Measurements from ENCODE around the gene PITPNM2.
A peak's percentile ranks its signal among the peaks of the same experiment; 100 is the strongest.

PITPNM2 gene

DNA sequence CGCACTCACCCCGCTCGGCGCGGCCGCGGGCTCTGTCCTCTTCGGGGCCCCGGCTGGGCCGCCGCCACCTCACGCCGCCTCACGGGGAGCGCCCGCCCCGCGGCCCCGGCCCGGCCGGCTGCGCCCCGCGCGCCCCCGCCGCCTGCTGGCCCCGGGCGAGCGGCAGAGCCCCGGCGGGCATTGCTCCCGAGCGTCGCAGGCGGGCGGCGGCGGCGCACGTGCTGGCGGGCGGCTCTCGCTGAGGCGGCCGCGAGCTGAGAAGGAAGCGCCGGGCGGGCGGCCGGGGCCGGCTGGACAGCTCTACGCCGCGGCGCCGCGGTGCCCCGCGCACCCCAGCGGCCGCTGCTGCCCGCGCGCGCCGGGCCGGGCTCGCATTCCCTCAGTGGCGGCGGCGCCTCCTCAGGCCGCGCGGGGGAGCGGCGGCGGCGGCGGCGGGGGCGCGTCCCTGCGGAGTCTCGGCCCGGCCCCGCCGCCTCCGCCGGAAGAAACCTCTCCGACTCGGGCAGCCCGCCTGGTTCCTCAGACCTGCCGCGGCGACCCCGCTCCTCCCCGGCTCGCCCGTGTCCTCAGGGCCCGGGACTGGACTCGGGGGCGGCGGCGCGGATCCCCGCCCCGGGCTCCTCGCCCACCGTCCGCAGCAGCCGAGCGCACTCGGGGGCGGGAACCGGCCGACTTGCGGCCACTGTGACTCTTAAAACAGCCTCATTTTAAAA, at the start of gene PITPNM2:
Gene PITPNM2 (minus strand): TSS at position 347 of the 713 bp plus-strand sequence. CDS start 116,500 bp downstream, outside the sequence.
- no peak for DNase-seq (ENCODE audit: low read depth, low spot score)

DNA sequence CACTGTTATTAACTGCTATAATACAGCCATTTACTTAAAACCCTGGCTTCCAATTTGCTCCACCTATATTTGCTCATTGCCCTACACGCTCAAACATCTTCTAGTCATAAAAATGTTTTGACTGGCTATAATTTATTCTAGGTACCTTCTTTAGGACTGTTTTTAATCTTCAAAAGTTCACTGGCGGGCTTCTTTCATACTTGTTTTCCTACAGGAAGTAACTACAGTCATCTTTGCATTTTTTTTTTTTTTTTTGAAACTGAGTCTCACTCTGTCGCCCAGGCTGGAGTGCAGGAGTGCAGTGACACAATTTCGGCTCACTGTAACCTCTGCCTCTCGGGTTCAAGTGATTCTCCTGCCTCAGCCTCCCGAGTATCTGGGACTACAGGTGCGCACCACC, 49.5 kb upstream of the PITPNM2 start:
- no peak for DNase-seq (ENCODE audit: low read depth, low spot score)

DNA sequence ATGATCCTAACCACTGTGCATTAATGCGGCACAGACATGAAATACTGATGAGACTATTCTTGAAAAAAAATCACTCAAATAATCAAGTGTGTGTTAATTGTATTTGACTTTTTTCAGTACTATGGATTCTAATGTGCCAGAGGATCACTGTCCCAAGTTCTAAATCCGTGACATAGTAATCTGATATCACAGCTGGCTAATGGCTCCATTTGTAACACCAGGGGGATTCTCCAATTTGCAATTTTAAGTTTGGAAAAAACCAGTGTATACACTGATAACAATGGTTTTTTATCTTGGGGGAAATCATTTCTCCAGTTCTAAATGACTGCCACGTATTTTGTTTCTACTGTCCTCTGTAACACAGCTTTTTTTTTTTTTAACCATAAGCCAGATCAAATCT, 49.0 kb upstream of the PITPNM2 start:
- no peak for DNase-seq (ENCODE audit: low read depth, low spot score)

DNA sequence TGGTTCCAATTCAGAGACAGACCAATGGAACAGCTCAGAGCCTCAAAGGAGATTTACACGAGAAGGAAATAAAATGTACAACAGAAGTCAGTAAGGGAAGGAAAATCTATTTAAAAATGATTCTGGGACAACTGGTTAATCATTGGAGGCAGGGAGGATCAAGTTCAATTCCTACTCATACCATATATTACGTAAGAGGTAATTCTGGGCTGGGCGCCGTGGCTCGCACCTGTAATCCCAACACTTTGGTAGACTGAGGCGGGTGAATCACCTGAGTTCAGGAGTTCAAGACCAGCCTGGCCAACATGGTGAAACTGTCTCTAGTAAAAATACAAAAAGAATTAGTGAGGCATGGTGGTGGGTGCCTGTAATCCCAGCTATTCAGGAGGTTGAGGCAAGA, 36.7 kb upstream of the PITPNM2 start:
- DNase-seq (ENCODE audit: low read depth, low spot score) = no peak

DNA sequence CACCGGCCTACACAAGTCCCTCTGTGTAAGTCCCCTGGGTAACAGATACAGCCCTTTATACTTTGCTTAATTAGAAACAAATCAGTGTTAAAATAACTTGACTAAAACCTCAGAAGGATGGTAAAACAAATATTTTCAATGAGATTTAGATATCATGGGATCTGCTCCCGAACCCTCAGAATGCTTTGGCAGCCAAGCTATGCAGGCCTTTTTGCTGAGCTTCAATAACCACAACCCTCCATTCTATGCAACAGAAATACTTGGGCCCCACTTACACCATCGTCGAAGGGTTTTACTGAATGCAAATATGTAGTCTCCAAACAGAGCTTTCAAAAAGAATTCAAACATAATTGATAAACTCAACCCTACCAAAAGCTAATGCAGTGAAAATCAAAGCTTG, 29.3 kb upstream of the PITPNM2 start:
- DNase-seq (ENCODE audit: low read depth, low spot score) = no peak

DNA sequence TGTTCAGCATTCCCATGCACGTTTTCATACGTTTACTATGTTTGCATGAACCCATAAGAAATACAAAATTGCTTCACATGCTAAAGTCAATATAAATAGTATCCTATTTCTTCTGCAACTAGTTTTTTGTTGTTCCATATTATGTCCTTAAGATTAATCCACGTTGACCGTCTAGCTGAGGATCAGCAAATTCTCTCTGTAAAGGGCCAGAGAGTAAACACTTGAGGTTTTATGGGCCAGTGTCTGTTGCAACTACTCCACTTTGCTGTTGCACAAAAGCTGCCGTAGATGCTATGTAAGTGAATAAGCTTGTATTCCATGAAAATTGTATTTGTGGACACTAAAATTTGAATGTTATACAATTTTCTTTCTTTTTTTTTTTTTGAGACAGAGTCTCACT, 21.1 kb upstream of the PITPNM2 start:
- DNase-seq (ENCODE audit: low read depth, low spot score) = no peak

DNA sequence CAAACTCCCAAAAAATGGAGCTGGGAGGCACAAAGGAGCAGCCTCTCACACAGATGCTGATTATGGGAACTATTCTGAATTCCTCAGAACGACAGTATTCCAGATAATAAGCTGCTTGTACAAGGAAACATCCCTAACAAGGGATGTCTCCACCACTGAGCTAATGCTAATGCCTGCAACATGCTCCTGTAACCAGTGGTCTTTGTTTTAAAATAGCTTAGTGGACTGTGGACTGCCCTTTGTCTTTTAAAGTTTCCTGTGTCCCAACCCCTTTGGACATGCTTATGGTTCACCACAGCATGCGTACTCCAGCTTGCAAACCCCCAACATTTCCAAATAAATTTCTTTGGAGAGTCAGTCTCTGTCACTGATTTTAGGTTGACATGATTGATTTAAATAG, 16.4 kb upstream of the PITPNM2 start:
- no peak for DNase-seq (ENCODE audit: low read depth, low spot score)

DNA sequence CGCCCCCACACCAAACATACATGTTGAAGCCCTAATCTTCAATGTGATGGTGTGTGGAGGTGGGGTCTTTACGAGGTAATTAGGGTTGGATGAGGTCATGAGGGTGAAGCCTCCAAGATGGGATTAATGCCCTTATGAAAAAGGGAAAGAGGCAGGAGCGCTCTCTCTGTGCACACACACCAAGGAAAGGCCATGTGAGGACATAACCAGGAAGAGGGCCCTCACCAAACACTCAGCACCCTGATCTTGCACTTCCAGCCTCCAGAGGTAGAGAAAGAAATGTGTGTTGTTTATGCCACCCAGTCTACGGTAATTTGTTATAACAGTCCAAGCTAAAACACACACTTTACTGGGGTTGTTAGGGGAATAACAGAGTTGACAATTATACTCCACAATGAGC, 14.6 kb upstream of the PITPNM2 start:
- DNase-seq (ENCODE audit: low read depth, low spot score) = no peak

DNA sequence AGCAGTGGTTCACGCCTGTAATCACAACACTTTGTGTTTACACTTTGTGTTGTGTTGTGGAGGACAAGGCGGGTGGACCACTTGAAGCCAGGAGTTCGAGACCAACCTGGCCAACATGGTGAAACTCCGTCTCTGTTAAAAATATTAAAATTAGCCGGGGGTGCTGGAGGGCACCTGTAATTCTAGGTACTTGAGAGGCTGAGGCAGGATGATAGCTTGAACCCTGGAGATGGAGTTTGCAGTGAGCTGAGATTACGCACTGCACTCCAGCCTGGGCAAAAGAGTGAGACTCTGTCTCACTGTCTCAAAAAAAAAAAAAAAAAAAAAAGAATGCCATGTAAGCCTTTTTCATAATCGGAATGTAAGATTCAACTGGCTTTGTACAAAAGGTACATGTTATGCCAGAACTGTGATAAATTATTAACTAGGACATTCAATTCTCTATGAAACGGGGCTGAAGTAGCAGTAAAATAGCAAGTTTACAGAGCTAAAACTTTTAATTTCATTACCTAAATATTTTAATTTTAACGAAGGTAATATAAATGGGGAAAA, 13.9 kb upstream of the PITPNM2 start:
- DNase-seq (ENCODE audit: low read depth, low spot score) = no peak

DNA sequence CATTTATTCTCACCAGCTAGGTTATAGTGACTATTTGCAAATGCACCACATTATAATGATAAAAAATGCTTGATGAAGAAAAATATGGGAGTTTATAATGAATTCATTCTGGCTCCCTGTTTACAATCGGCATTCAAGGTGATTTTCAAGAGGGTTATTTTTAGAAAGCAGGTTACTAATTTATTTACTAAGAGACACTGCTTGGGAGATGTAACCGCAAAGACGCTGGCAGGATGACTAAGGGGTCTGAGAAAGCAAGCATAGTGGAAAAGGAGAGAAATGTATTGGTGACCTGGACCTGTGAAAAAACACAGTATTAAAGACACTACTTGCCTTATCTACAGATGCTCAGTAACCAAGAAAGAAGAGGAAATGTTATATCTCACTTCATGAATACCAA, 13.3 kb upstream of the PITPNM2 start:
- no peak for DNase-seq (ENCODE audit: low read depth, low spot score)

DNA sequence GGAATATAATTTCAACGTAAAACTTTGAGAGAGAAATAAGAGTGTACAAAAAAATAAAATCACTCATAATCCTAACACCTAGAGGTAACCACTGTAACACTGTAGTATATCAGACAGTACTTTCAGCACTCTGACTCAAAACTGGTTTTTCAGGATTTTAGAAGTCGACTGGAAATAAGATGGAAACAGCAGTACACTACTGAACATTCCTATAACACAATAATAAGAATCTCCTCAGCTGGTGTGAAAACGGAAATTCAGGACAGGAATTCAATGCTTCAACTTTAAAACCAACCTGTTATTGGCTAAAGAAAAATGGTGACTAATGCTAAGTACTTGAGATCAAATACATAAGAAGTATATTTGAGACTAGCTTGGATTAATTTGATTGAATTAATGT, 12.3 kb upstream of the PITPNM2 start:
- DNase-seq (ENCODE audit: low read depth, low spot score) = no peak

DNA sequence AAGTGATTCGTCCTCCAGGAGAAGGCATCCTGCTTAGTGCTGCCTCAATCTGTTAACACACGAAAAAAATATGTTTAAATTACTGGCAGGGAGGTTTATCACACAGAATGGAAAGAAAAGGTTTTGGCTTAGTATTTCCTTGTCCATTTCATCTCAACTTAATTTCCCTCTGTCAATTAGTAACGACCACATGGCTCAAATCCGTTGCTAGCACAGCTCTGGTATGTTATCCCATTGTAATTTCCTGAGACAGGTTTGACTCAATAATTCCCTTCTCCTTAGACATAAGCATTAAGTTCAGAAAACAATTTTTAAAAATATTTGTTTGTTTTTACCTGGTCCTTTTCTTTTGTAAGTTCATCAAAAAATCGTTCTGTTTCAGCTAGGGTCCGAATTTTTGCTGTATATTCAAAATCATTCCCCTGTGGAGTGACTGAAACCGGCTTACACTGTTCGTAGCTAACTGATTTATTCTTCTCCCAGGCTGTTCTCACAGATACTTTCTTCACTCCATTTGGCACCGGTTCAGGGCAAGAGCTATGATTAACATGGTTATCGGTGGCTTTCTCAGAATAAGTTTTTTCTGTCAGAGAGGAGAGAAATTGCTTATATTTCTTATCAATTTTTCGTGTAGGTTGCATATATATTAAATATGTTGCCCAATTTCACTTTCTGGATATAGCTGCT, 10.1 kb upstream of the PITPNM2 start:
- no peak for DNase-seq (ENCODE audit: low read depth, low spot score)

DNA sequence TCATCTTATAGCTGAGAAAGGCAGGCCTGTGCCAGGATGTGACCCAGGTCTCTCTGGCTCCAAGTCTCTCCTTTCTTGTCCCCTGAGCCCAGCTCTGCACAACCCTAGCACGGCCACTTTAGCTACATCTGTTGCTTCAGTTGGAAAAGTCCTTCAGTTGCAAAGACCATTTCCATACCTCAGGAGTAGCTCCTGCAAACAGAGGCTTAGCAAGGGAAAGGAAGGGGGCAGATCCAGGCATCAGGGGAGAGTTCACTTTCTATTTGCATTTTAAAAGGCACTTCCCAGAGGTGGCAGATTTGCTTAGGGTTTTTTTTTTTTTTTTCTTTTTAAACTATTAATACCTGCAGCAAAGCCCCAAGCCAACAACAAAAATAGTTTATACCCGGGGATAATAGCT, 3.0 kb upstream of the PITPNM2 start:
- DNase-seq (ENCODE audit: low read depth, low spot score) = no peak

DNA sequence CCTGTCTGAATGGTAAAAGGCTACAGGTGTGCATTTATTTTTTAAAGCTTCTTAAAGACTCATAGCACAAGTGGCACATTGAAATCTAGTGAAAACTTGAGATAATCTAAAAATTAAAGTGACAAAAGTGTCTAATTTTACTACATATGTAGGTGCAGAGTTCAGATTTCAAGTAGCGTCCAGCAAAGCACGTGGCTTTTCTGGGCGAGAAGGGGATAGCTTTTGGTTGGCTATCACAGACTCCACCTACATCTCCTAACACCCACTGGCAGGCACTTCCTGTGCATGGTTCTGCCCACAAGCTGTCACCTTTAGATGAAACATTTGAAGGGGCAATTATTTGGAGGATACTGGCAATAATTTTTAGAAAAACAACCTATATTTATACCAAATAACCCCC, 1.9 kb upstream of the PITPNM2 start:
- DNase-seq (ENCODE audit: low read depth, low spot score) = no peak

DNA sequence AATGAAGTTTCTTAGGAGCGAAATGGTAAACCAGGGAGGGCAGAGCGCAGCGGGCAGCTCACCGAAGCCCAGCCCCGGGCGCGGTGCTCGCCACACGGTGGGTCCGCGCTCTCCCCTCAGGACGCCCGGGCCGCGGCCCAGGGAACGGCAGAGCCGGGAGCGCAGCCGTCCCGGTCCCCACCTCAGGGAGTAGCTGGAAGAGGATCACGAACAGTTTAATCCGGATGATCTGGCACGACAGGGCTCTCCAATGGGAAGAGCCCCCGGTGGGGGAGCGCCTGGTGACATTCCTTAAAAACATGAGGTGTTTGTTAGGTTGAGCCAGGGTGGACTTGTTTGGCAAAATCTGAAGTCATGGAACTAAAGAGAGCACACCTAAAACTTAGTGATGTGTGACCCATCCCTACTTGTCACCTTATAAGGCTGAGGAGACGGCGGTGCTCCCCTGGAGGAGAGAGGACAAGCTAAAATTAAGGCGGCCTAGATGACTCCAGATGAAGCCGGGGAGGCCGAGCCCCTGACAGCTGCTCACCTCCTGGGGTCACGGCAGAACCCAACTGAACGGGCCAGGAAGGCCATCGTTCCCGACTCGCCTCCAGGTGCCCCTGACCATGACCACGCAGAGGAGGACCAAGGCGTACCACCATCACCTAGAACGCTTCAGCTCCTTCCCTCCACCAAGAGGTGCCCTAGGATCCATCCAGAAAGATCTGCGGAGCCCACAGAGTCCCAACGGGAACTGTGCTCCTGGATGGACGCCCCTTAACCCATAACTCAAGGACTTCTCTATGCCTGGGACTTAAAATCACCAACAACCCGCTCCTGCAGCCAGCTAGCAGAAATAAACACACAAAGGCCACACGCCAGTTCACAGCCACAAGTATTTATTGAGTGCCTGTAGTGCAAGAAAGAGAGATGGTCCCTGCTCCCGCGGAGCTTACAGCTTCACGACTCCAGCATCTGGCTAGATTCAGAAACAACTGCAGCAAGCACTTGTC, 866 bp upstream of the PITPNM2 start:
- DNase-seq (ENCODE audit: low read depth, low spot score) = peak; percentile 53

DNA sequence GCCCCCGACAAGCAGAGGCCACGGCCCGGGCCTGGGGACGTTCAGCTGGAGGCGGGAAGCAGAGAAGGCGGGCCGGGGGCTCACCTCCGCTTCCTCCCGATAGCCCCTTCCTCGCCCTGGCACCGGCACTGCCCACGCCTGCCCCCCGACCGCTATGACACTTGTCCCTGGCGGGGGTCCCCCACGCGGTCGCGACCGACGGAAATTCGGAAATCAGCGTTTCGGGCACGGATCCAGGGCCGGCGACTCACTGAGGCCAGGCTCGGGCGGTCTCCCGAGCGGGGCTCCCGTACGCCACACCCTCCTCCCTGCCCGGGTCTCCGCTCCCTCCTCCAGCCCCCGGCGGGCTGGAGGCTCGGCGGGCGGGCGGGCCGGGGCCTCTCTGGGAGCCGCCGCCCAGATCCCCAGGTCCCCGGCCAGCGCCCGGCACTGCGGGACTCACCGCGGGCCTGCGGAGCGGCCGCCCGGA, 581 bp downstream of the PITPNM2 start:
- DNase-seq (ENCODE audit: low read depth, low spot score) = no peak

DNA sequence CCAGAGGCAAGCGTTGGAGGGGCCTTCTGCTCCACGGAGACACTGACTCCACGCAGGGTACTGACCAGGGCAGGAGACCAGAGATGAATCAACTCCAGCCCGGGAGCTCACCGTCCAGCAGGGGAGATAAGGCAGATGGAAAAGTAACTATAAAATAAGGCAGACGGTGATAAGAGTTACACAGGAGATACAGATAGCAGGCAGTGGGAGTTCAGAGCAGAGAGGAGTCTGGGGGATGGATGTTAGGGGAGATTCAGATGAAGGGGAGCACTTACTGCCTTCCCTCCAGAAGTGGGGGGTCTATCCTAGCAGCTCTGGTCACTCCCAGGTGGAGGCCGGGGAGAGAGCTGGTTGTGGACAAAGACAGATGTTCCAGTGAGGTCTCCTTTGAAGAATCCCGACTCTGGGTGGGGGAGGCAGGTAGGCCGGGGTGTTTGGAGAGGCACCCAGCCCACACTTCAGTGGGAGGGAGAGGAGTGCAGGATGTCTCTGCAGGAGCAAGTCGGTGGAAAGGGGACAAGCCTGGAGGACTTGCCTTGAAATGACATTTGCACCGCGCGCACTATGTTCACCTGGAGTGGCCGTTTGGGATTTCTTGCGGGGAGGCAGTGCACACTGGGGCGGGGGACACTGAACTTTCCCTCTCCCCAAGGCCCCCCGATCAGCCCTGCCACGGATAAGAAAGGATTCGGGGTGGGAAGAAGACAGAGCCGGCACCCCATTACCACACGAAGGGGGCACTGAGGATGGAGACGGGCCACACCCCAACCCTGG, 1.2 kb downstream of the PITPNM2 start:
- no peak for DNase-seq (ENCODE audit: low read depth, low spot score)

DNA sequence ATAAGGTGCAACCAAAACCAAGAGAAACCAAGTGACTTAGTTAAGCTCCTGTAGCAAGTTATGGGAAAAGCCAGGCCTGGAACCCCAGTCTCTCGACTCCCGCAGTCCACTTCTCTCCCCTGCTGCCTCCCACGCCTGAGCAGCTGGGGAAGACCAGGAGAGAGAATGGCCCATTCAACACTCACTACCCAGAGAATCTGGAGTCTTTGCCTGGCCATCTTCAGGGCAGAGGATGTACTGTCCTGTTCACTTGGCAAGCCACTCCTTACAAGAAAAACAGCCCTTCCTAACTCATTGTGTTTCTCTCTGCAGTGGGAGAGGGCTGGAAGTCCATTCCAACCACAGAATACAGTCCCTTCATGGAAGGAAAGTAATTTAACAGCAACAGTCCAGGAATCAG, 1.8 kb downstream of the PITPNM2 start:
- DNase-seq (ENCODE audit: low read depth, low spot score) = no peak

DNA sequence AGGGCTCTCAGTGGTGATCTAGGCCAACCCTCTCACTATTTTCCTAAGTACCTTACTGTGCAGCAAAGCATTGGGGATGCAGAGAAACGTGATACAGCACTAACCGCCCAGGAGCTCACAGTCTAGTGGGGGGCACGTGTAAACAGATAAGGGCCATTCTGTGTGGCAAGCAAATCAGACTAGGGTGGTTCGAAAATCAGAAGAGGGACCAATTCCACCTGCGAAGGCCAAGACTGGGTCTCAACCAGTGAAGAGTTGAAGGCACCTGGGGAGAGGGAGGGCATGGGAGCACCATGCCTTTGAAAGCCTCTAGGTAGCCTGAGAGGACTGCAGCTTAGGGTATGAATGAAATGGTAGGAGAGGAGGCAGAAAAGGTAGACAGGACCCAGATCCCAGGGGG, 2.2 kb downstream of the PITPNM2 start:
- no peak for DNase-seq (ENCODE audit: low read depth, low spot score)

DNA sequence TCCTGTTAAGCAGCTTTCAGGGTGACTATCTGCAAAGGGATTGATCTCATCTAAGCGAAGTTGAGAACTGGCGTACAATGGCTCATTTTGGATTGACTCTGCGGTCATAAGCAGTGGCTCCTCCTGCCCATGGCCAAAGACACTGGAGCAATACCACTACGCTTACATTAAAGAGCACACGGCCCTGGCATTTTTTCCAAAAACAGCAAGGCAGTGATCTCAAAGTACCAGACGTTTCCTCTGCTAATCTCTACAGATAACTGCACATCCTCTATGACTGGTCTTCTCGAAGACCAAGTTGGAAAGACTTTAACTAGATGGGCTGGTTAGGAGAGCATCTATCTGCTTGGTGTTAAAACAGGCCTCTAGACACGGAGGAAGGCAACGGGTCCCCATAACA, 2.7 kb downstream of the PITPNM2 start:
- DNase-seq (ENCODE audit: low read depth, low spot score) = peak; percentile 40

DNA sequence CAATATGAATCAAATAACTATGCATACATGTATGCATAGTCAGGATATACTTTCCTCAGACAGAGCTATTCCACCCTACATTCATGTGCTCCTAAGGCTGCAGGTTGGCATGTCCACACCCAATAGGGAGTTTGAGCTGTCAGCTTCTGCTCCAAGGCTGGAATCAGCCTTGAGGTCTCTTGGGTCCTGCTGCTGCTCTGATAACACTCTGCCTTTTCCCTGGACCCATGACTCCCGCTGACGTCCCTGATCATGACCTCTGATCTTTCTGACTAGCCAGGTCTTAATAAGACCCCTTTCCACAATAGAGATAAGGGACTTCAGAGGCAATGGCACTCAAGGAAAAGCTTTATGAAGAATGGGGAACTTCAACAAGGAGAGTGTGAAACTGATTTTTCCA, 5.7 kb downstream of the PITPNM2 start:
- no peak for DNase-seq (ENCODE audit: low read depth, low spot score)

Measured in ELF-1 (cell line).